GM12892 (cell line): ENCODE measurements around the gene GID8.

Experiments
- POLR2A ChIP-seq: IDR thresholded peaks from 2 replicates; pipeline ENCODE4 v1.6.1; 2011; ENCODE audit warnings: low read depth, low read length, control low read depth
- POLR2AphosphoS5 ChIP-seq: IDR thresholded peaks from 2 replicates; pipeline ENCODE4 v1.6.1; 2011; ENCODE audit warnings: low read depth, low read length, control low read depth
- TAF1 ChIP-seq: IDR thresholded peaks from 2 replicates; pipeline ENCODE4 v1.6.1; 2011; ENCODE audit warnings: low read depth, mild to moderate bottlenecking, control low read depth, low read length, borderline replicate concordance

- no peak for TF ChIP-seq POLR2AphosphoS5
- TF ChIP-seq POLR2A: no peak
- no peak for TF ChIP-seq TAF1
These were observed 23.9 kb downstream of the GID8 start for GRCh38 chr20:62961799-62962198.
